ENCODE results near the gene GHITM.
"Not testable (repeated sequence)": the region's sequence is repeated elsewhere in the genome, so short reads cannot be mapped to it uniquely, and the experiment has no call there.

GHITM gene

GRCh38 chr10:84176836-84177474 is 37.6 kb downstream of the GHITM start:
- DNase-seq (ENCODE audit: low read depth in 2 of 2) = no peak

- DNase-seq (ENCODE audit: low read depth in 2 of 2) = peak in 1 of 2 donors; percentile 7
Observed at GRCh38 chr10:84177541-84178141, 38.3 kb downstream of the GHITM start.

GRCh38 chr10:84178160-84178609 is 38.9 kb downstream of the GHITM start:
- no peak for DNase-seq (ENCODE audit: low read depth in 2 of 2)

- DNase-seq (ENCODE audit: low read depth in 2 of 2) = no peak
Observed at GRCh38 chr10:84179059-84179710, 39.9 kb downstream of the GHITM start.

GRCh38 chr10:84180386-84180785 is 41.1 kb downstream of the GHITM start:
- not testable (repeated sequence) for DNase-seq (ENCODE audit: low read depth in 2 of 2)

- no peak for DNase-seq (ENCODE audit: low read depth in 2 of 2)
Observed at GRCh38 chr10:84181631-84182030, 42.3 kb downstream of the GHITM start.

- DNase-seq (ENCODE audit: low read depth in 2 of 2) = no peak
Observed at GRCh38 chr10:84184517-84184916, 45.2 kb downstream of the GHITM start.

- no peak for DNase-seq (ENCODE audit: low read depth in 2 of 2)
Observed at GRCh38 chr10:84185526-84186175, 46.3 kb downstream of the GHITM start.

GRCh38 chr10:84188815-84189214 is 49.5 kb downstream of the GHITM start:
- DNase-seq (ENCODE audit: low read depth in 2 of 2) = no peak

- DNase-seq (ENCODE audit: low read depth in 2 of 2) = no peak
Observed at GRCh38 chr10:84190621-84191020, 51.3 kb downstream of the GHITM start.

- no peak for DNase-seq (ENCODE audit: low read depth in 2 of 2)
Observed at GRCh38 chr10:84191106-84191505, 51.8 kb downstream of the GHITM start.

- no peak for DNase-seq (ENCODE audit: low read depth in 2 of 2)
Observed at GRCh38 chr10:84193327-84193726, 54.0 kb downstream of the GHITM start.

- DNase-seq (ENCODE audit: low read depth in 2 of 2) = no peak
Observed at GRCh38 chr10:84193846-84194423, 54.6 kb downstream of the GHITM start.

- DNase-seq (ENCODE audit: low read depth in 2 of 2) = peak; percentile 29 to 32
Observed at GRCh38 chr10:84194424-84195043, 55.2 kb downstream of the GHITM start, which contains the start of gene CDHR1. TSS of gene CDHR1 (plus strand) at chr10:84194537. CDS start at chr10:84194761, 224 bp downstream.

- no peak for DNase-seq (ENCODE audit: low read depth in 2 of 2)
Observed at GRCh38 chr10:84195044-84195830, 55.9 kb downstream of the GHITM start.

GRCh38 chr10:84196083-84196482 is 56.8 kb downstream of the GHITM start:
- DNase-seq (ENCODE audit: low read depth in 2 of 2) = no peak

GRCh38 chr10:84196941-84197340 is 57.6 kb downstream of the GHITM start:
- no peak for DNase-seq (ENCODE audit: low read depth in 2 of 2)

- DNase-seq (ENCODE audit: low read depth in 2 of 2) = no peak
Observed at GRCh38 chr10:84197643-84198042, 58.3 kb downstream of the GHITM start.

GRCh38 chr10:84198206-84198915 is 59.1 kb downstream of the GHITM start:
- DNase-seq (ENCODE audit: low read depth in 2 of 2) = no peak
